ENCODE data around the gene SLC25A38.
"Not testable (repeated sequence)": the region's sequence is repeated elsewhere in the genome, so short reads cannot be mapped to it uniquely, and the experiment has no call there.

The SLC25A38 gene

GRCh38 chr3:39383045-39383880, at the start of gene SLC25A38:
Gene SLC25A38 (plus strand): TSS chr3:39383370. CDS start chr3:39383725, 355 bp downstream.
- DNase-seq (ENCODE audit: low read depth in 2 of 2): peak; percentile 63 to 73

- no peak for DNase-seq (ENCODE audit: low read depth in 2 of 2)
Measured at GRCh38 chr3:39333607-39334006, 49.6 kb upstream of the SLC25A38 start.

DNA sequence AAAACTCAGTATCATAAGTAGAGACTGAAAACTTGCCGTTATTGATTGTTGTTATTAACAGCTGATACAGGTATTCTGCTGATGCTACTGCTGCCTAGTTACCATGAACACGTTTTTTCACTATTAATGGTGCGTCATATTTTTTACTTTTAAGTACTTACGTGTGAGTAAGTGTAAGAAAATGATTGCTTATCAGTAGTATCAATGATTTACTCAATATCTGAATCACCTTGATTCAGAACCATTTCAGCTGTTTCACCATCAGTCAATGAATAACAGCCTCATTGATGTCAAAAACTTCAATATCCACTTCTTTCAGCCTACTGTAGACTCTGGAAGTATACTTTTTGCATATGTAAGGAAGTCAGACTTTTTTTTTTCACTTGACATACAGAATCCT, 49.0 kb upstream of the SLC25A38 start:
- DNase-seq (ENCODE audit: low read depth in 2 of 2): no peak

DNA sequence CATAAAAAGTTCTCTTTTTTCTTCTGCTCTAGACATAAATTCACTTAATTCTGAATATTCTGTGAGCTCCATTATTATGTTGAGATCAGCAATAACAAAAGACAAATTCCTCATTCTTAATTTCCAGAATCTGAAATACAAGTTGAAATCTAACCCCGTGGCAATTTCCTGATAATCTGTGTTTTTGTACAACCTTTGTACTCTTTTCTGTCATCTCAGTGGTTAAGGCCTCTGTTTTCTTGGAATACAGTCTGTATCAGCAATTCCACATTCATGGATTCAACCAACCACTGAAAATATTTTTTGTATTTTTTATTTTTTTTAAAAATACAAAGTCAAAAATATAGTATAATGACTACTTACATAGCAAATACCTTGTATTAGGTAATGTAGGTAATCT, 45.0 kb upstream of the SLC25A38 start:
- no peak for DNase-seq (ENCODE audit: low read depth in 2 of 2)

- DNase-seq (ENCODE audit: low read depth in 2 of 2): no peak
Measured at GRCh38 chr3:39339086-39339485, 44.1 kb upstream of the SLC25A38 start.

GRCh38 chr3:39343076-39343717, 40.0 kb upstream of the SLC25A38 start:
- DNase-seq (ENCODE audit: low read depth in 2 of 2): no peak

DNA sequence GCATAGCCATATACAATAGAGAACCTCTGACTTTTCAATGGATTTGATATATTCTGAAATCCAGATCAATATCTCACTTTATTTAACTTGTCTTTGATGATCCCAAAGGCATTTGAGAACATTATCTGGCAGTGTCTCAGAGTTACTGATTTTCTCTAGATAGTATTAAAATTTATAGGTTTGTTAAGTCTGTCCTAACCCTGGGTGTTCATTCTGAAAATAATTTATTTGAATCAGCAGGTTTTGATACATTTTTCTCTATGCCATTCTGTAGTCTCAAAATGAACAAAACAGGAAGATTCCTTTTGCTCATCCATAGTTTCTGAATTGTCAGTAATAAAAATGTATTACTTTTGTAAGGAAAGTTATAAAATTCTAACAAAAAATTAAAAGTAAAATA, 39.4 kb upstream of the SLC25A38 start:
- DNase-seq (ENCODE audit: low read depth in 2 of 2): no peak

- DNase-seq (ENCODE audit: low read depth in 2 of 2): no peak
Measured at GRCh38 chr3:39344746-39345344, 38.3 kb upstream of the SLC25A38 start.

- DNase-seq (ENCODE audit: low read depth in 2 of 2): no peak
Measured at GRCh38 chr3:39346785-39347585, 36.2 kb upstream of the SLC25A38 start.

DNA sequence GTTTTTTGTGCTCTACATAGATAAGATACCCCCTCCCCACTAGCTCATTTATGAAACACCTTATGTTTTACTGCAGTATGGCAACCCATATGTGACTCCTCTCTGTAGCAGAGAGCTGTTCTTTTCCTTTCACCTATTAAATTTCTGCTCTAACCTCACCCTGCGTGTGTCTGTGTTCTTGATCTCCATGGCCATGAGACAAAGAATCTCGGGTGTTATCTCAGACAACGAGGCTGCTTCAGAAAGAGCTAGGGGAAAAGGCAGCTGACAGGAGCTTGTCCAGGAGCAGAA, 35.6 kb upstream of the SLC25A38 start:
- DNase-seq (ENCODE audit: low read depth in 2 of 2): no peak

DNA sequence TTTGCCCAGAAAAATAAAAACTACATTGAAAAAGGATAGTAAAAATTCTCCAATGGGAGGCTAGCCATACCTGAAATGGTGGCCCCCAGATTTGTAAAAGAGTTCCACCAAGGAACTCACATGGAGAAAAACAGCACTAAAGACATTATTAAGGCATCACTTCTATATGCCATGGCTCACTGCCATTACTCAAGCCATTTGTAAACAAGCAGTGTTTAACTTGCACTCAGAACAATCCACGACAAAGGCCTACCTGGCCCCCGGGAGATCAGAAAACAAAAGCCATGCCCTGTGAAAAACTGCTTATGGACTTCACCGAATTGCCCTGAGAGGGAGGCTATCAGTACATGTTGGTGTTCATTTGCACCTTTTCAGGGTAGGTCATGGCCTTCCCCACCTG, 34.1 kb upstream of the SLC25A38 start:
- no peak for DNase-seq (ENCODE audit: low read depth in 2 of 2)

DNA sequence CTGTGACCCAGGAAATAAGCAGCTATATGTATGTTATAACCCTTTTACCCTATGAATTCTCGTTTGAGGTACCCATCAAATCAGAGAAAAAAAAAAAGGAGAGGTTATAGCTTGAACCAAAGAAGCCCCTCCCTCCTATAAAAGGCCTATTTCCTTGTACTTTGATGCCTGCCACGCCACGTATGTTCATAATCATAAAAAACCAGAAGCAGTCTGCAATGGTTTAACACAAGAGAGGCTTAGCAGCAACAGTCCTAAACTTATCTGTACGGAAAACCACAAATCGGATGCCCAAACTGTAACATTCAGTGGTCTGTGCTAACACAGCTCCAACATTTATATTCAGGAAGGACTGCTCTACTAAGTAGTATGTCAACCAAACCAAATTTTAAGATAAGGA, 32.5 kb upstream of the SLC25A38 start:
- DNase-seq (ENCODE audit: low read depth in 2 of 2): no peak

DNA sequence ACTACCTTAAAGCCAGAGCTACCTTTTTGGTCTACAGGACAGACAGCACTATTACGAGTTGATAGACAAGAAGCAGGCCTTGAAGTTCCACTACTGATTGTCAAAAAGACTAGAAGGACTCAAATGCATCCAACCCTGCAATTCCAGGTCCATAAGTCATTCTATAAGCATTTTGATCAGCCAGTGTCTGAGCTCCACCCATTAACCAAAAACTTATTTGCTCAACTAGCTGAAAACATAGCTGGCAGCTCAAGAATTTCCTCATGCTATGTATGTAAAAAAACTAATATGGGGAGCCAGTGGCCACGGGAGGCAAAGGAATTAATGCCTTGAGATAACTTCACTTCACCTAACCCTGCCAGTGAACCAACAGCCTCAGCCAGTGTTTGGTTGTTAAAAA, 32.0 kb upstream of the SLC25A38 start:
- not testable (repeated sequence) for DNase-seq (ENCODE audit: low read depth in 2 of 2)

- DNase-seq (ENCODE audit: low read depth in 2 of 2): not testable (repeated sequence)
Measured at GRCh38 chr3:39353168-39353927, 29.8 kb upstream of the SLC25A38 start.

DNA sequence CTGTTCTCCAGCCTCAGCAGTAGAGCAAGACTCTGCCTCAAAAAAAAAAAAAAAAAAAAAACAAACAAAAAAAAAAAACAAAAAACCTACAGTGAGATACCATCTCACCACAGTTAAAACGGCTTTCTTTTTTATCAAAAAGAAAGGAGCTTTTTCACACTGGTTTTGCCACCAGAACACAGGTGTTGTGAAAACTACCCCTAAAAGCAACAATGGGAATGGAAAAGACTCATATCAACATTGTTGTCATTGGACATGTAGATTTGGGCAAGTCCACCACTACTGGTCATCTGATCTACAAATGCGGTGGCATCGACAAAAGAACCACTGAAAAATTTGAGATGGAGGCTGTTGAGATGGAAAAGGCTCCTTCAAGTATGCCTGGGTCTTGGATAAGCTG, 24.8 kb upstream of the SLC25A38 start:
- no peak for DNase-seq (ENCODE audit: low read depth in 2 of 2)

GRCh38 chr3:39361252-39361927, 21.8 kb upstream of the SLC25A38 start:
- peak; percentile 30 to 34 for DNase-seq (ENCODE audit: low read depth in 2 of 2)

DNA sequence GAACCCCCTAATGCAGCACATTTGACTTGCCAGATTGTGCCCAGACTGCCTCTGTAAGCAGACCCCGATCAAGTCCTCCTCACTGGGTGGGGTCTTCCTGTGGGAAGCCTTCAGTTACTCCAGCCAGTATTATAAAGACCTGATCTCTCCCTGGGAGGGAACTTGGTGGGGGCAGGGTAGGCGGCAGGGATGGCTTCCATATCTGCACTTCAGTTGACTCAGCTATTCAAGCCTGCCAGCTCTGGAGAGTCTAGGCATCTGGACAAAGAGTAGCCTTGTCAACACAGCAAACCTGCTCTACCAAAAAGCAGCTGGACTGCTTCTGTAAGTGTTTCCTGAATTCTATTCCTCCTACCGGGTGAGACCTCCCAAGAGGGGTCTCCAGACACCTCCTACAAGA, 21.0 kb upstream of the SLC25A38 start:
- no peak for DNase-seq (ENCODE audit: low read depth in 2 of 2)

- DNase-seq (ENCODE audit: low read depth in 2 of 2): no peak
Measured at GRCh38 chr3:39362812-39363211, 20.4 kb upstream of the SLC25A38 start.

- not testable (repeated sequence) for DNase-seq (ENCODE audit: low read depth in 2 of 2)
Measured at GRCh38 chr3:39370450-39370849, 12.7 kb upstream of the SLC25A38 start.

DNA sequence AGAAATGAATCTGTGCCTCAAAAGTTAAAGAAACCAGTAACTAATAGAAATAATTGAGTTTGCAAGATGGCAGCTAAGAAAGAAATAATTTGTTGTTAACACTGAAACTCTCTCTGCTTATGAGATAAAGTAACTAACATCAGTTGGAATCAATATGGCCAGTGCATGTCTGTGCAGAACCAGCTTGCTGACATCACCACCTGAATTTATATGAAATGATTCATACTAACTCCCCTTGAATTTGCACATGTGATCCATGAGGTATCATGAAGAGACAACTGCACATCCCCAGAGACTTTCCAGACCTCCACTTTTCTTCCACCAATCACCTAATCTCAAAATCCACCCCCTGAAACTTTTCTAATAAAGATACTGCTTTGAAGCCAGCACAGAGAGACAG, 10.3 kb upstream of the SLC25A38 start:
- DNase-seq (ENCODE audit: low read depth in 2 of 2): no peak
